Mesodermal cell (in vitro differentiated cells): ENCODE results near the gene HES5.

ENCODE experiments used
- H3K27ac ChIP-seq: 2 replicates; pipeline ENCODE4 v1.7.0; 2013; ENCODE audit warnings: mild to moderate bottlenecking, low read depth, low read length, moderate library complexity; ENCODE audit not compliant: severe bottlenecking
- H3K36me3 ChIP-seq: 2 replicates; pipeline ENCODE4 v1.7.1; 2013; ENCODE audit warnings: mild to moderate bottlenecking, low read length, moderate library complexity; ENCODE audit not compliant: control insufficient read depth, insufficient read depth
- H3K4me1 ChIP-seq: one replicate; pipeline ENCODE4 v1.7.1; 2013; ENCODE audit warnings: mild to moderate bottlenecking, low read length; ENCODE audit not compliant: insufficient read depth, control insufficient read depth, poor library complexity, severe bottlenecking
- H3K4me3 ChIP-seq: 2 replicates; pipeline ENCODE4 v1.7.0; 2013; ENCODE audit warnings: low read length, control low read depth, mild to moderate bottlenecking; ENCODE audit not compliant: insufficient read depth, poor library complexity, severe bottlenecking; ENCODE audit errors: extremely low read depth
- H3K9me3 ChIP-seq: 2 replicates; pipeline ENCODE4 v1.7.1; 2013; ENCODE audit warnings: mild to moderate bottlenecking, low read length, moderate library complexity; ENCODE audit not compliant: control insufficient read depth
- WGBS, 2 experiments: methylation state at CpG; one replicate each; pipeline ENCODE4 v1.1.5; 2013; ENCODE audit warnings: missing lambda C conversion rate in 2 of 2; ENCODE audit not compliant: insufficient coverage in 2 of 2; 5-methylcytosine and 5-hydroxymethylcytosine counted together

The HES5 gene

GRCh38 chr1:2496087-2496622, 33.9 kb downstream of the HES5 start:
- 91 to 93% methylated on average over 23 to 25 of the region's 28 CpGs for WGBS, 2 experiments
- Histone ChIP-seq H3K4me3 (no peak overlapping the region), H3K4me1 (no peaks in the 10 kb centered on the region), H3K36me3 (no peaks in the 10 kb centered on the region), H3K9me3 (no peaks in the 10 kb centered on the region), H3K27ac (no peak overlapping the region)

DNA sequence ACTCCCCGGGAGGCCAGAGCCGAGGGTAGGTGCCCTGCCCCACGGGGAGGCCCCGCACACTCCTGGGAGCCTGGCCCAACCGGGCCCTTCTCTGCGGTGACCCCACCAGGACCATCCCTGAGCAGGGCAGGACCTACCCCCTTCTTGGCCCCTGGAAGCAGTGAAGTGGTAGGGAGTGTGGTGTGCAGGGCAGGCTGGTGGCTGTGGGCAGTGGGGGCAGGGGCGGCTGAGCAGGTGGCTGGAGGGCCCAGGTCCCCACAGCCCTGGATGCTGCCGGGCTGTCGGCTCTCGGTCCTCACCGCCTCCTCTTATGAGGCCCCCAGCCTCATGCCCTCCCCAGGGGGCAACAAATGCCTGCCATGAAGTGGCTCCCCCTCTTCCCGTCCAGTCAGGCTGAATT, 34.5 kb downstream of the HES5 start:
- WGBS, 2 experiments: 88 to 96% methylated on average over 6 to 10 of the region's 12 CpGs
- H3K9me3 ChIP-seq: no peaks in the 10 kb centered on the region
- no peaks in the 10 kb centered on the region for H3K36me3 ChIP-seq
- no peaks in the 10 kb centered on the region for H3K4me1 ChIP-seq
- no peak overlapping the region for H3K27ac ChIP-seq
- no peak overlapping the region for H3K4me3 ChIP-seq

DNA sequence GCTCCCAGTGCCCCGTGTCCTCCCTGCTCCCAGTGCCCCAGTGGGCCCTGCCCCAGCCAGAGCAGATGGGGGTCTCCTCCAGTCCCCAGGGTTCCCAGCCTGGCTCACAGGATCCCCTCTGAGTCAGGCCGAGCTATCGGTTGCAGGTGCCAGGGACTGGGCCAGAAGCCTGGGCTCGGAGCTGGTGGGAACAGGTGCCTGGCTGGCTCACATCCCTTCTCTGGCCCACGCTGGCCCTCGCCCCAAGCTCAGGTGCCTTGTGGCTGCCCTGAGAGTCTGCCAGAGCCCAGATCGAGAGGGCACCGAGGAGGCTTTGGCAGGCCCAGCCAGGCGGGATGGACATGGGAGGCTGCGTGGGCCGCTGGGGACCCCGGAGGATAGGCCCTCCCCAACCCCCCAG, 35.0 kb downstream of the HES5 start:
- 88 to 95% methylated on average over 9 to 10 of the region's 12 CpGs for WGBS, 2 experiments
- Histone ChIP-seq H3K9me3 (no peaks in the 10 kb centered on the region), H3K4me3 (no peak overlapping the region), H3K36me3 (no peaks in the 10 kb centered on the region), H3K4me1 (no peaks in the 10 kb centered on the region), H3K27ac (no peak overlapping the region)

DNA sequence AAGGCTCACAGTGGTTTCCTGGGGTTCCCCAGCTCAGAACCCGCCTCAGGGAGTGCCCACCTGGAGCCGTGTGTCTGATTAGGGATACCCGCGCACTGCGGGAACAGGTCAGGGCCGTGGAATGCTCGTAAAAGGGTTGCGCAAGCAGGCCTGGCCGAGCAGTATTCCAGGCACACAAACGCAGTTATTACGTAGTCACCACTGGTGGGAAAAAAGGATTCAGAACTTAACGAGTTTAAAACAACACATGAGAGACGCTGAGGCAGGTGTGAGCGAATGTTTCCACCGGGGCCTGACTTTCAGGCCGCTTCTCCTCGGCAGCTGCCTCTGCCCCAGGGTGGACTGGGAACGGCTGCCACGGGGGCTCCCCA, 35.8 kb downstream of the HES5 start:
- 86 to 87% methylated on average over 17 to 19 of the region's 19 CpGs for WGBS, 2 experiments
- Histone ChIP-seq H3K9me3 (no peaks in the 10 kb centered on the region), H3K27ac (no peak overlapping the region), H3K4me1 (no peaks in the 10 kb centered on the region), H3K4me3 (no peak overlapping the region), H3K36me3 (no peaks in the 10 kb centered on the region)

DNA sequence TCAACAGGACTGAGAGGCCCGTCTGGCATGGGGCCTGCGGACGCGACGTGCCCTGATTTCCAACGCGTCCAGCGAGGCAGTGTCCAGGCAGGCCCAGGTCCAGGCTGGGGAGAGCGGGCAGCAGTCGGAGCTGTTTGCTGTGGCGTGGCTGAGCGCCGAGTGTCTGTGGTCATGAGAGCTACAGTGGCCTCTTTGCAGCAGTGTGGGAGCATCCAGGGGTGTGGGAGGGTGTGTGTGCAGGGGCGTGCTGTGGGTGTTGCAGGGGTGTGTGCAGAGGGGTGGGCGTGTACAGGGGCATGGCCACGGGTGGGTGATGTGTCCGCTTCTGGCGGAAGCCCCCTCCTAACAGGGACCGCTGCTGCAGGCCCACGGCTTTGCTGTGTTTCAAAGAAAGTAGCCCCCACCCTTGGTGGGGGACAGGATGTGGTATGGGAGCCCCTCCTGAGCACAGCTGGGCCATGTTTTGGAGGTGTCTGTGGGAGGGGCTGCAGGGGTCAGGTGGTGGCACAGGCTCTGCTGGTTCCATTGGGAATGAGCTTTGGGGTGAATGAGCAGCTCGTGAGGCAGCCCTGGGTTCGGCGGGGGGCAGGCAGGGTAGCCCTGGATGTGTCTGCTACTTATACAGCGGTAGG, 36.3 kb downstream of the HES5 start:
- Histone ChIP-seq H3K9me3 (no peaks in the 10 kb centered on the region), H3K4me3 (no peak overlapping the region), H3K36me3 (no peaks in the 10 kb centered on the region), H3K4me1 (no peaks in the 10 kb centered on the region), H3K27ac (no peak overlapping the region)
- 95% methylated on average over 19 to 23 of the region's 24 CpGs for WGBS, 2 experiments

GRCh38 chr1:2493218-2493617, 36.8 kb downstream of the HES5 start:
- H3K4me3 ChIP-seq: no peak overlapping the region
- no peaks in the 10 kb centered on the region for H3K9me3 ChIP-seq
- no peaks in the 10 kb centered on the region for H3K36me3 ChIP-seq
- WGBS, 2 experiments: 86 to 88% methylated on average over 13 to 19 of the region's 19 CpGs
- H3K27ac ChIP-seq: no peak overlapping the region
- H3K4me1 ChIP-seq: no peaks in the 10 kb centered on the region

- no peaks in the 10 kb centered on the region for H3K9me3 ChIP-seq
- H3K4me3 ChIP-seq: no peak overlapping the region
- H3K4me1 ChIP-seq: no peaks in the 10 kb centered on the region
- H3K27ac ChIP-seq: no peak overlapping the region
- no peaks in the 10 kb centered on the region for H3K36me3 ChIP-seq
- WGBS, 2 experiments: 82 to 84% methylated on average over 9 to 13 of the region's 13 CpGs
Observed at GRCh38 chr1:2492091-2492490, 38.0 kb downstream of the HES5 start.

GRCh38 chr1:2489615-2490014, 40.4 kb downstream of the HES5 start:
- Histone ChIP-seq H3K4me3 (no peak overlapping the region), H3K4me1 (no peaks in the 10 kb centered on the region), H3K36me3 (no peaks in the 10 kb centered on the region), H3K9me3 (no peaks in the 10 kb centered on the region), H3K27ac (no peak overlapping the region)
- WGBS, 2 experiments: 90 to 94% methylated on average over 10 to 11 of the region's 14 CpGs

DNA sequence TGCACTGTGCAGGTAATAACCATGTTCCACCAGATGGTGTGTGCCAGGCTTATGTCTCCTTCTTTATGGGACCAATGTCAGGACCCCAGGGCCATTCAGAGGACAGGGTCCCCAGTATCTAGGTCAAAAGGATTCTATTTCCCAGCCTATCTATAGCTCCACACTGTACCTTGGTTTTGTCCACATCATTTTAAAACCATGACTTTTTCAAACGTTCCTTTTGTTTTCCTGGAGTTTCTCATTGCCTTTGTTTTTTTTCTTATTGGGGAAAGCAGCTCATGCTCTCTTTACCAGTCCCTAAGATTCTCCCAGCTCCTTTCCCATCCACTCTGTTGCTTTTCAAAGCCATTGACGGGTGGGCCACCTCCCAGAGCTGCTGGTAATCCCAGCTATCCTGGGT, 41.4 kb downstream of the HES5 start:
- no peak overlapping the region for H3K4me3 ChIP-seq
- H3K4me1 ChIP-seq: no peaks in the 10 kb centered on the region
- no peaks in the 10 kb centered on the region for H3K36me3 ChIP-seq
- WGBS, 2 experiments: 67% methylated on average over 2 of the region's 2 CpGs; no CpG with 5 or more reads in 1 of the 2 experiments
- no peaks in the 10 kb centered on the region for H3K9me3 ChIP-seq
- no peak overlapping the region for H3K27ac ChIP-seq

DNA sequence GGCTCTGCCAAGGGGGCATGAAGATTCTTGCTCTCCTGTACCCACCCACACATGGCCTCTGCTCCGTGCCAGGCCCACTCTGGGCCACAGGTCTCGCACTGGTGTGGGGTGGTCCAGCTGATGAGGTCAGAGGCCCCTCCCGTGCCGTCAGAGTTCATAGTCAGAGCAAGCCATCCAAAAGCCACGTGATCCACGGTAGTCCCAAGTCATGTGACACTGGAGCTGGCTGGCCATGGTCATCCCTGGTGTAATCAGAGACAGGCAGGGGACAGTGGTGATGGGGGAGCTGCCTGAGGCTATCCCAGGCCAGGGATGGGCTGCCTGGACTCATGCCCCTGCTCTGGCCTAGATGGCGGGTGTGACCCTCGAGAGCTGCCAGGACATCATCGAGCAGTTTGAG, 43.5 kb downstream of the HES5 start:
- no peak overlapping the region for H3K27ac ChIP-seq

DNA sequence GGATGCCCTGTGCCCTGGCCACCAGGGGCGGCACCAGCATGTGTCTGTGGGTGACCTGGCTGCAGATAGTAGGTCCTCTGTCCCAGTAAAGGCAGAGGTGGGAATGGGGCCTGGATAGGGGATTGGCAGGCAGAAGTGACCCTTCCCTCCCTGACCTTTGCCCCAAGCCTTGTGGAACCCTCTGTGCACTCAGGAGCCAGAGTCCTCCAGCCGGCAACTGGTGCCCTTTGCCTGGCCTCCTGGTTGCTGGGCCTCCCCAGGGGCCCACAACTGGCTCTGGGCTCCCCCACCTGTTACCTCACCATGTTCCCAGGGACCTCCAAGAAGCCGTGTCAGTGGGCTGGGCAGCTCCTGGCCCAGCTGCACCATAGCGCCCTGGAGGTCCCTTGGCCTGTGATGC, 44.0 kb downstream of the HES5 start:
- H3K4me3 ChIP-seq: no peak overlapping the region
- 91 to 93% methylated on average over 3 of the region's 4 CpGs for WGBS, 2 experiments
- H3K4me1 ChIP-seq: no peaks in the 10 kb centered on the region

More for the DNA sequence above, 43.5 kb downstream of the HES5 start:
- Histone ChIP-seq H3K36me3 (no peaks in the 10 kb centered on the region), H3K4me3 (no peak overlapping the region), H3K4me1 (no peaks in the 10 kb centered on the region), H3K9me3 (no peaks in the 10 kb centered on the region)
- WGBS, 2 experiments: 79 to 89% methylated on average over 8 to 9 of the region's 9 CpGs

More for the DNA sequence above, 44.0 kb downstream of the HES5 start:
- Histone ChIP-seq H3K9me3 (no peaks in the 10 kb centered on the region), H3K27ac (no peak overlapping the region), H3K36me3 (no peaks in the 10 kb centered on the region)
